ENCODE results near the gene BCL11B. TPM values are rescaled to one million over a fixed set of nuclear protein-coding genes. Genes with fewer than 3 reads are reported as not detected.

Gene BCL11B
- total and polyA plus RNA-seq, 2 donors (not counting 1 experiment from before 2014, with no cell fraction given), result 0.33 to 0.42 TPM

DNA sequence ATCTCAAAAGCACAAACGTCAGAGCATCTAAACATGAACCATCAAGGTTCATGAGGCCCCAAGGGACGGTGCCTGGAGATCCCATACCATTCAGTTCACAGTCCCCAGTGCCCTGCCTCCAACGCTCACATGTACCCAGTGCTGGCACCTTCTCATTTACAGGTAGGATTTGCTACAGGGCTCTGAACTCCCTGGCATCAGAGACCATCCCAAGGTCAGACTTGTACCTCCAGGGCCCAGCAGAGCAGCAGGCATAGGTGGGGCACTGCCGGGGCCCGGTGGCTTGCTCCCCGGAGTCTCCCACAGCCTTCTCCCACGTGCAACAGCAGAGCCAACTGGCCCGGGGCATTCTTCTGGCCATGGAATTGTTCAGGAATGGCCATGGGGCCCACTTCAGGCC, 114.8 kb downstream of the BCL11B start:
- ATAC-seq (ENCODE audit: low read depth), result no peak

DNA sequence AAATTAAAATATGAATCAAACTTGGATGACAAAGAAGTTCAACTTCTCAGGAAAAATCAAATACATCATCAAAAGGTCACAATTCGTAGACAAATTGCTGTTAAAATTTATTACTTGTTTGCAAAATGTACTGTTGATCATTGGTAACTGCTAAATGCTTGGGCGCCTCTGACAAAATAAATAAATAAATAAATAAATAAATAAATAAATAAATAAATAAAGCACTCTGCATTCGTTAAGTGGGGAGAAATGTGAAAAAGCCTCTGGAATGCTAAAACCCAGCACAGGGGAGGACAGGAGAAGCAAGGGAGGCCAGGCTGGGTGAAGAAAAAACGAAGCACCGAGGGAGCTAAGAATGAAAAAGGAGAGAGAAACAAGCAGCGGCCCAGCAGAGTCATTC, 115.2 kb downstream of the BCL11B start:
- ChIA-PET POLR2A (no interaction called here), CTCF (no interaction called here)
- intact Hi-C loops (cut with micrococcal nuclease), result no loop called here
- Histone ChIP-seq H3K4me1 (ENCODE audit: control insufficient read depth in 2 of 2, insufficient read depth in 2 of 2, low read length in 2 of 2) (no peaks in the 10 kb centered on the region), H4K20me1 (ENCODE audit: control insufficient read depth, insufficient read depth, low read length, poor library complexity, severe bottlenecking) (no peaks in the 10 kb centered on the region), H3K36me3 (replicated peaks in 1 of 2; ENCODE audit: control extremely low read depth in 1 of 2, control insufficient read depth in 1 of 2, extremely low read depth in 1 of 2, insufficient read depth in 2 of 2, low read length in 1 of 2) (no peaks in the 10 kb centered on the region), H3K4me3 (ENCODE audit: control extremely low read depth in 1 of 5, extremely low read depth in 1 of 5, insufficient read depth in 1 of 5, low read depth in 2 of 5, low read length in 4 of 5) (no peak overlapping the region), H3K9ac (ENCODE audit: low read length) (no peak overlapping the region), H3K9me3 (ENCODE audit: control extremely low read depth in 1 of 3, control insufficient read depth in 2 of 3, insufficient read depth in 1 of 3, low read length in 2 of 3) (peaks cover 0 to 19% (median 0%) of the 10 kb centered on the region in 3 donors), H3K27me3 (replicated peaks in 1 of 4; ENCODE audit: control extremely low read depth in 1 of 4, control insufficient read depth in 3 of 4, insufficient read depth in 4 of 4, low read length in 3 of 4) (no peaks in the 10 kb centered on the region), H2AFZ (ENCODE audit: insufficient read depth, low read depth, low read length, poor library complexity, severe bottlenecking) (no peak overlapping the region), H3K27ac (ENCODE audit: low read length in 2 of 2) (no peak overlapping the region), H3K4me2 (replicated peaks; ENCODE audit: low read depth, low read length, poor library complexity, severe bottlenecking) (no peak overlapping the region), H3K79me2 (ENCODE audit: control insufficient read depth, insufficient read depth, low read length) (no peaks in the 10 kb centered on the region)
- H3K27ac Mint-ChIP-seq, result no peak overlapping the region
- TF ChIP-seq, protein P1, sequence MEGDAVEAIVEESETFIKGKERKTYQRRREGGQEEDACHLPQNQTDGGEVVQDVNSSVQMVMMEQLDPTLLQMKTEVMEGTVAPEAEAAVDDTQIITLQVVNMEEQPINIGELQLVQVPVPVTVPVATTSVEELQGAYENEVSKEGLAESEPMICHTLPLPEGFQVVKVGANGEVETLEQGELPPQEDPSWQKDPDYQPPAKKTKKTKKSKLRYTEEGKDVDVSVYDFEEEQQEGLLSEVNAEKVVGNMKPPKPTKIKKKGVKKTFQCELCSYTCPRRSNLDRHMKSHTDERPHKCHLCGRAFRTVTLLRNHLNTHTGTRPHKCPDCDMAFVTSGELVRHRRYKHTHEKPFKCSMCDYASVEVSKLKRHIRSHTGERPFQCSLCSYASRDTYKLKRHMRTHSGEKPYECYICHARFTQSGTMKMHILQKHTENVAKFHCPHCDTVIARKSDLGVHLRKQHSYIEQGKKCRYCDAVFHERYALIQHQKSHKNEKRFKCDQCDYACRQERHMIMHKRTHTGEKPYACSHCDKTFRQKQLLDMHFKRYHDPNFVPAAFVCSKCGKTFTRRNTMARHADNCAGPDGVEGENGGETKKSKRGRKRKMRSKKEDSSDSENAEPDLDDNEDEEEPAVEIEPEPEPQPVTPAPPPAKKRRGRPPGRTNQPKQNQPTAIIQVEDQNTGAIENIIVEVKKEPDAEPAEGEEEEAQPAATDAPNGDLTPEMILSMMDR (IDR thresholded peaks at IDR 0.05), result no peak
- no peak for TF ChIP-seq EZH2 (IDR thresholded peaks at IDR 0.05; ENCODE audit: borderline replicate concordance, insufficient read depth, low read depth, low read length, poor library complexity, severe bottlenecking)
- DNase-seq (no peak), ATAC-seq (ENCODE audit: low read depth) (no peak)
- H3K4me1 Mint-ChIP-seq, result no peaks in the 10 kb centered on the region
- WGBS (ENCODE audit: insufficient coverage), result 100% methylated on average over 2 of the region's 6 CpGs
- no peaks in the 10 kb centered on the region for H3K27me3 Mint-ChIP-seq
- no peaks in the 10 kb centered on the region for H3K9me3 Mint-ChIP-seq (ENCODE audit: insufficient read depth)
- H3K4me3 Mint-ChIP-seq, result no peak overlapping the region

More for the DNA sequence above, 114.8 kb downstream of the BCL11B start:
- 84% methylated on average over 7 of the region's 8 CpGs for WGBS (ENCODE audit: insufficient coverage)
- H3K9me3 ChIP-seq (ENCODE audit: control extremely low read depth in 1 of 3, control insufficient read depth in 2 of 3, insufficient read depth in 1 of 3, low read length in 2 of 3), result peaks cover 0 to 19% (median 0%) of the 10 kb centered on the region in 3 donors
- TF ChIP-seq, protein P1 (IDR thresholded peaks at IDR 0.05), result no peak
- TF ChIP-seq EZH2 (IDR thresholded peaks at IDR 0.05; ENCODE audit: borderline replicate concordance, insufficient read depth, low read depth, low read length, poor library complexity, severe bottlenecking), result no peak
- DNase-seq, result no peak
- no peak overlapping the region for H2AFZ ChIP-seq (ENCODE audit: insufficient read depth, low read depth, low read length, poor library complexity, severe bottlenecking)
- no peaks in the 10 kb centered on the region for H3K36me3 ChIP-seq (replicated peaks in 1 of 2; ENCODE audit: control extremely low read depth in 1 of 2, control insufficient read depth in 1 of 2, extremely low read depth in 1 of 2, insufficient read depth in 2 of 2, low read length in 1 of 2)
- H3K9ac ChIP-seq (ENCODE audit: low read length), result no peak overlapping the region
- H3K4me3 ChIP-seq (ENCODE audit: control extremely low read depth in 1 of 5, extremely low read depth in 1 of 5, insufficient read depth in 1 of 5, low read depth in 2 of 5, low read length in 4 of 5), result no peak overlapping the region
- H3K4me1 Mint-ChIP-seq, result no peaks in the 10 kb centered on the region
- no peak overlapping the region for H3K27ac ChIP-seq (ENCODE audit: low read length in 2 of 2)
- ChIA-PET POLR2A (no interaction called here), CTCF (no interaction called here)
- H3K79me2 ChIP-seq (ENCODE audit: control insufficient read depth, insufficient read depth, low read length), result no peaks in the 10 kb centered on the region
- intact Hi-C loops (cut with micrococcal nuclease), result no loop called here
- no peaks in the 10 kb centered on the region for H4K20me1 ChIP-seq (ENCODE audit: control insufficient read depth, insufficient read depth, low read length, poor library complexity, severe bottlenecking)
- H3K27me3 Mint-ChIP-seq, result no peaks in the 10 kb centered on the region
- H3K9me3 Mint-ChIP-seq (ENCODE audit: insufficient read depth), result no peaks in the 10 kb centered on the region
- no peaks in the 10 kb centered on the region for H3K27me3 ChIP-seq (replicated peaks in 1 of 4; ENCODE audit: control extremely low read depth in 1 of 4, control insufficient read depth in 3 of 4, insufficient read depth in 4 of 4, low read length in 3 of 4)
- no peak overlapping the region for H3K4me2 ChIP-seq (replicated peaks; ENCODE audit: low read depth, low read length, poor library complexity, severe bottlenecking)
- no peak overlapping the region for H3K27ac Mint-ChIP-seq
- H3K4me1 ChIP-seq (ENCODE audit: control insufficient read depth in 2 of 2, insufficient read depth in 2 of 2, low read length in 2 of 2), result no peaks in the 10 kb centered on the region
- H3K4me3 Mint-ChIP-seq, result no peak overlapping the region
